Trophoblast cell (in vitro differentiated cells and primary cell): ENCODE data around the gene ARHGAP25.
A peak's percentile ranks its signal among the peaks of the same experiment; 100 is the strongest.

Experiments
- DNase-seq, 2 donors: peaks; one replicate each; pipeline ENCODE4 v3.0.0-alpha.2; 2016
- H2AFZ ChIP-seq: 2 replicates; pipeline ENCODE4 v1.6.1; 2013; ENCODE audit warnings: low read length, moderate library complexity, mild to moderate bottlenecking; ENCODE audit not compliant: insufficient read depth, poor library complexity
- H2AK5ac ChIP-seq: 2 replicates; pipeline ENCODE4 v1.6.1; 2013; ENCODE audit warnings: mild to moderate bottlenecking, low read length
- H2BK120ac ChIP-seq: 2 replicates; pipeline ENCODE4 v1.6.1; 2013; ENCODE audit warnings: low read length, mild to moderate bottlenecking, moderate library complexity; ENCODE audit not compliant: insufficient read depth, poor library complexity
- H2BK12ac ChIP-seq: 2 replicates; pipeline ENCODE4 v1.6.1; 2013; ENCODE audit warnings: mild to moderate bottlenecking, low read length, moderate library complexity
- H2BK5ac ChIP-seq: 2 replicates; pipeline ENCODE4 v1.6.1; 2013; ENCODE audit warnings: low read length, low read depth, moderate library complexity, mild to moderate bottlenecking; ENCODE audit not compliant: poor library complexity
- H3K14ac ChIP-seq: 2 replicates; pipeline ENCODE4 v1.6.1; 2013; ENCODE audit warnings: mild to moderate bottlenecking, low read length
- H3K18ac ChIP-seq: 2 replicates; pipeline ENCODE4 v1.6.1; 2013; ENCODE audit warnings: mild to moderate bottlenecking, low read length
- H3K23ac ChIP-seq: 2 replicates; pipeline ENCODE4 v1.6.1; 2013; ENCODE audit warnings: low read length
- H3K27ac ChIP-seq: 2 replicates; pipeline ENCODE4 v1.5.1; 2013; ENCODE audit warnings: low read depth, mild to moderate bottlenecking, inconsistent platforms, low read length, moderate library complexity
- H3K27me3 ChIP-seq: 2 replicates; pipeline ENCODE4 v1.6.1; 2013; ENCODE audit warnings: inconsistent platforms, mild to moderate bottlenecking, low read length, moderate library complexity; ENCODE audit not compliant: insufficient read depth
- H3K36me3 ChIP-seq, 2 experiments: 1 replicate in 1 of 2; 2 replicates in 1 of 2; pipeline ENCODE4 v1.6.1; 2013; ENCODE audit warnings: low read length in 2 of 2, mild to moderate bottlenecking in 2 of 2, moderate library complexity in 1 of 2; ENCODE audit not compliant: insufficient read depth in 2 of 2, control insufficient read depth in 1 of 2
- H3K4ac ChIP-seq: 2 replicates; pipeline ENCODE4 v1.6.1; 2013; ENCODE audit warnings: low read depth, mild to moderate bottlenecking, low read length, moderate library complexity
- H3K4me1 ChIP-seq, 2 experiments: 1 replicate in 1 of 2; 2 replicates in 1 of 2; pipeline ENCODE4 v1.6.1; 2013; ENCODE audit warnings: low read length in 2 of 2, mild to moderate bottlenecking in 2 of 2, moderate library complexity in 1 of 2; ENCODE audit not compliant: insufficient read depth in 2 of 2, control insufficient read depth in 1 of 2
- H3K4me2 ChIP-seq: 2 replicates; pipeline ENCODE4 v1.6.1; 2013; ENCODE audit warnings: inconsistent platforms, mild to moderate bottlenecking, low read length, moderate library complexity
- H3K4me3 ChIP-seq: 2 replicates; pipeline ENCODE4 v1.5.1; 2013; ENCODE audit warnings: mild to moderate bottlenecking, low read depth, low read length, inconsistent platforms
- H3K79me1 ChIP-seq: one replicate; pipeline ENCODE4 v1.6.1; 2013; ENCODE audit warnings: low read length
- H3K79me2 ChIP-seq: 2 replicates; pipeline ENCODE4 v1.6.1; 2013; ENCODE audit warnings: low read length, mild to moderate bottlenecking; ENCODE audit not compliant: control insufficient read depth, insufficient read depth, poor library complexity
- H3K9ac ChIP-seq: 2 replicates; pipeline ENCODE4 v1.6.1; 2013; ENCODE audit warnings: mild to moderate bottlenecking, low read length
- H3K9me3 ChIP-seq: 2 replicates; pipeline ENCODE4 v1.6.1; 2013; ENCODE audit warnings: low read depth, mild to moderate bottlenecking, control low read depth, inconsistent platforms, low read length; ENCODE audit not compliant: insufficient read depth
- H4K12ac ChIP-seq: 2 replicates; pipeline ENCODE4 v1.6.1; 2013; ENCODE audit warnings: low read depth, mild to moderate bottlenecking, low read length, moderate library complexity
- H4K8ac ChIP-seq: 2 replicates; pipeline ENCODE4 v1.6.1; 2013; ENCODE audit warnings: low read depth, mild to moderate bottlenecking, low read length, moderate library complexity
- H4K91ac ChIP-seq: one replicate; pipeline ENCODE4 v1.6.1; 2013; ENCODE audit warnings: low read depth, mild to moderate bottlenecking, low read length, moderate library complexity
- WGBS: extraction: QIAGEN DNeasy Blood & Tissue Kit; methylation state at CpG from one replicate; pipeline ENCODE4 v1.1.7; 2013; ENCODE audit warnings: missing lambda C conversion rate; ENCODE audit not compliant: insufficient read length, insufficient coverage; ENCODE audit errors: extremely low coverage; 5-methylcytosine and 5-hydroxymethylcytosine counted together

The ARHGAP25 gene

DNA sequence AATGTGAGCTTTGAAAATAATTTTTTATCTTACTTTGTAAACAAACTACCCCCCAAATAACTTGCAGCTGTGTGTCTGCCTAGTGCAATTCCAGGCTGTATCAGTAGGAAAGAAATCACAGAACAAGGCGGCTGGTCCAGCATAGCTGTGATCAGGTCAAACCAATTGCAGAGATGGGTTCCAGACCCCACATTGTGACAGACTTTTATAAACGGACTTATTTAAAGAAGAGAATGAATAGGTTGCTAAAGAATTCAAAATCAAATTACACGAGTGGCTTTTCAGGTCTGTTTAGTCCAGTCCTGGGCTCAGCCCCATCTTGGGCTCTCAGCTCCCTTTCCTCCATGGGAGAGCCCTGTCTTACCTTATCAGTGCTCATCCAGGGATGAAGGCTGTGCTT, 125.5 kb downstream of the ARHGAP25 start:
- no peaks in the 10 kb centered on the region for H3K36me3 ChIP-seq
- H3K18ac ChIP-seq, result no peak overlapping the region
- no peak for DNase-seq
- no peak overlapping the region for H2BK5ac ChIP-seq
- no peak overlapping the region for H2BK12ac ChIP-seq
- H3K27ac ChIP-seq, result no peak overlapping the region
- no CpG with 5 or more reads among the region's 3 CpGs for WGBS
- H3K4me3 ChIP-seq, result no peak overlapping the region
- H3K9ac ChIP-seq, result no peak overlapping the region
- no peak overlapping the region for H4K91ac ChIP-seq
- no peak overlapping the region for H2BK120ac ChIP-seq
- H3K79me1 ChIP-seq, result no peaks in the 10 kb centered on the region
- no peak overlapping the region for H3K4ac ChIP-seq
- H4K12ac ChIP-seq, result no peak overlapping the region
- peaks cover 0 to 4% of the 10 kb centered on the region in 2 experiments for H3K4me1 ChIP-seq
- no peaks in the 10 kb centered on the region for H3K27me3 ChIP-seq
- no peak overlapping the region for H2AK5ac ChIP-seq
- no peaks in the 10 kb centered on the region for H3K79me2 ChIP-seq
- H4K8ac ChIP-seq, result no peak overlapping the region
- H3K23ac ChIP-seq, result no peak overlapping the region
- H3K9me3 ChIP-seq, result no peaks in the 10 kb centered on the region
- H3K14ac ChIP-seq, result no peak overlapping the region
- H3K4me2 ChIP-seq, result no peak overlapping the region
- no peak overlapping the region for H2AFZ ChIP-seq

DNA sequence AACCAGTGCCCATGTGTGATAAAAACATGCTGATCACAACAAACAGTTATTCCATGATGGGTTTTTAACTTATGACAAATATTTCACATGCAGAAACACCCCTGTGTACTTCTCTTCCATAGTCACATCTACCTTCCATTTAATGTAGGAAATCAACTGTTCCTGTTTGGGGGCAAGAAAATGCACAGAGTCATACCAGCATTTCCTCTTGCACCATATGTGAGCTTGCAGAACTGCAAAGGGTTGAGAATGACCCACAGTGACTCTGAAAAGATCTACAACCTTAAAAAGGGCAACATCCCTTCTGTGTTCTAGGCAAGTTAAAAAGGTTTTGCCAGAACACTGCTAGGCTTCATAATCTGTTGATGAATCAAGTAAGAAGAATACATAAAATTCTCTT, 126.7 kb downstream of the ARHGAP25 start:
- H3K4me1 ChIP-seq, result peaks cover 0 to 4% of the 10 kb centered on the region in 2 experiments
- no peak overlapping the region for H2BK12ac ChIP-seq
- no peak overlapping the region for H3K18ac ChIP-seq
- H3K4me2 ChIP-seq, result no peak overlapping the region
- no peak overlapping the region for H3K4ac ChIP-seq
- no peak overlapping the region for H3K23ac ChIP-seq
- H2AFZ ChIP-seq, result no peak overlapping the region
- no peaks in the 10 kb centered on the region for H3K36me3 ChIP-seq
- no peak overlapping the region for H3K9ac ChIP-seq
- H3K27ac ChIP-seq, result no peak overlapping the region
- H2BK120ac ChIP-seq, result no peak overlapping the region
- H4K8ac ChIP-seq, result no peak overlapping the region
- H3K14ac ChIP-seq, result no peak overlapping the region
- no peak overlapping the region for H2BK5ac ChIP-seq
- DNase-seq, result peak in 1 of 2 donors; percentile 9
- H3K4me3 ChIP-seq, result no peak overlapping the region
- H3K79me2 ChIP-seq, result no peaks in the 10 kb centered on the region
- no peaks in the 10 kb centered on the region for H3K9me3 ChIP-seq
- no peak overlapping the region for H2AK5ac ChIP-seq
- H4K12ac ChIP-seq, result no peak overlapping the region
- H3K79me1 ChIP-seq, result no peaks in the 10 kb centered on the region
- no peak overlapping the region for H4K91ac ChIP-seq
- no peaks in the 10 kb centered on the region for H3K27me3 ChIP-seq

DNA sequence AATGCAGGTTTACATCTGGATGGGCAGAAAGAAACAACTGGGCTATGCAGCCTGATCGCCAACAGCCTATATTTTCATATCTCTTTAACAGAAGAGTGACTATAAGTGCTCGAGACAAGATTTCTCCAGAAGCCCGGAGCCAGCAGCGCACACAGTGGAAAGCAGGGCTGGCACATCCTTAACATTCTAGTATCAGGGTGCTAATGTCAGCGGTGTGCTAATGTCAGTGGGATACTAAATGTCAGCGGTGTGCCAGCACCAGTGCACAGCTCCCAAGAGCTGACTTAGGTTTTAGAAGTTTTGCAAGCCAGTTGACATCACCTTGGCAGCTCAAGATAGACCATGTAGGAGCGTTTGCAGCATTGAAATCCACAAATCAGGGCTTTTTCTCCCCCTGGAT, 128.3 kb downstream of the ARHGAP25 start:
- H3K23ac ChIP-seq, result no peak overlapping the region
- no peak overlapping the region for H3K4ac ChIP-seq
- H3K36me3 ChIP-seq, result no peaks in the 10 kb centered on the region
- no peak overlapping the region for H2AFZ ChIP-seq
- no peak for DNase-seq
- no peak overlapping the region for H2BK12ac ChIP-seq
- H3K79me1 ChIP-seq, result no peaks in the 10 kb centered on the region
- no peak overlapping the region for H3K14ac ChIP-seq
- no peak overlapping the region for H4K12ac ChIP-seq
- no peak overlapping the region for H3K4me3 ChIP-seq
- WGBS, result no CpG with 5 or more reads among the region's 7 CpGs
- no peak overlapping the region for H2BK120ac ChIP-seq
- H4K8ac ChIP-seq, result no peak overlapping the region
- no peak overlapping the region for H3K4me2 ChIP-seq
- no peak overlapping the region for H3K9ac ChIP-seq
- no peaks in the 10 kb centered on the region for H3K27me3 ChIP-seq
- H3K9me3 ChIP-seq, result no peaks in the 10 kb centered on the region
- H3K27ac ChIP-seq, result no peak overlapping the region
- H3K18ac ChIP-seq, result no peak overlapping the region
- no peak overlapping the region for H2BK5ac ChIP-seq
- no peak overlapping the region for H2AK5ac ChIP-seq
- peaks cover 0 to 4% of the 10 kb centered on the region in 2 experiments for H3K4me1 ChIP-seq
- no peaks in the 10 kb centered on the region for H3K79me2 ChIP-seq
- no peak overlapping the region for H4K91ac ChIP-seq

DNA sequence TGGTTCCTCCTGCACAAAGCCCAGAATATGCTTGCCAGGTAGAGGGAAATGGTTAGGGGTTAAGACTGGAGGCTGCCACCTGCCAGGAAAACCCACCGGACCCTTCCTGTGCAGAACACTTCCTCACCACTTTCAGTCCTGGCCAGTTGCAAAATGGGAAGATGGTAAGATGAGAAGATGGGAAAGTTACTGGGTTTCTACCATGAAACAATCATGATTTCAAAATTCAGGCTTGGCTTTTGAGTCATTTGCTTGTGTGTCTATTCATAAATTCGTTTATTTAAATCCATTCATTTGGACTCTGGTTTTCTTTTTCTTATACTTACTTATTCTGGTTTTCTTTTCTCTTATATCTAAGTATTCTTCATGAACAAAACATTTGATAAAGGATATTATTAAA, 129.4 kb downstream of the ARHGAP25 start:
- DNase-seq, result no peak
- no peaks in the 10 kb centered on the region for H3K9me3 ChIP-seq
- H4K8ac ChIP-seq, result no peak overlapping the region
- no peak overlapping the region for H3K4me3 ChIP-seq
- H4K91ac ChIP-seq, result no peak overlapping the region
- H3K36me3 ChIP-seq, result no peaks in the 10 kb centered on the region
- H3K23ac ChIP-seq, result no peak overlapping the region
- H2BK12ac ChIP-seq, result no peak overlapping the region
- no peak overlapping the region for H4K12ac ChIP-seq
- H3K79me2 ChIP-seq, result no peaks in the 10 kb centered on the region
- H3K79me1 ChIP-seq, result no peaks in the 10 kb centered on the region
- H3K27me3 ChIP-seq, result no peaks in the 10 kb centered on the region
- H3K18ac ChIP-seq, result no peak overlapping the region
- no peak overlapping the region for H2AK5ac ChIP-seq
- H3K4me2 ChIP-seq, result no peak overlapping the region
- H2BK5ac ChIP-seq, result no peak overlapping the region
- H3K27ac ChIP-seq, result no peak overlapping the region
- H3K4ac ChIP-seq, result no peak overlapping the region
- no CpG with 5 or more reads among the region's 2 CpGs for WGBS
- H2BK120ac ChIP-seq, result no peak overlapping the region
- H3K9ac ChIP-seq, result no peak overlapping the region
- H3K4me1 ChIP-seq, result peaks cover 0 to 4% of the 10 kb centered on the region in 2 experiments
- H3K14ac ChIP-seq, result no peak overlapping the region
- H2AFZ ChIP-seq, result no peak overlapping the region

DNA sequence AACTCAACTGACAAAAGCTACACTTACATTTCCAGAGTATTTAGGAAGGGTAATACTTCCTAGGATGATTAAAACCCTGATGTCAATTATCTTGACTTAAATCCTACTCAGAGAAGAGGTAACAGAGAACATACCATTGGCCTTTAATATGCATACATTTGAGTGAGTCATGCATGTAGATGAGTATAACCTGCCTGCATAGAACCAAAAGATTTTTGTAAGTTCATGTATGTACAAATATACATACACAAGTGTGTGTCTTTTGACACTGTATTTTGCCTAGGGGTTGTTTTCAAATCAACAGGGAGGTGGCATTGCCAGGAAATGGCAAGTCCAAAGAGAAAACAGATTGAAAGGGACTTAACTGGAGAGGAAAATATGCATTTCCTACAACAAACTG, 130.5 kb downstream of the ARHGAP25 start:
- H4K12ac ChIP-seq, result no peak overlapping the region
- no peak overlapping the region for H2AFZ ChIP-seq
- H3K18ac ChIP-seq, result no peak overlapping the region
- peaks cover 0 to 4% of the 10 kb centered on the region in 2 experiments for H3K4me1 ChIP-seq
- H3K9me3 ChIP-seq, result no peaks in the 10 kb centered on the region
- no peak overlapping the region for H2BK120ac ChIP-seq
- no peak overlapping the region for H4K8ac ChIP-seq
- H3K4me3 ChIP-seq, result no peak overlapping the region
- H3K23ac ChIP-seq, result no peak overlapping the region
- DNase-seq, result no peak
- H3K36me3 ChIP-seq, result no peaks in the 10 kb centered on the region
- H4K91ac ChIP-seq, result no peak overlapping the region
- H3K9ac ChIP-seq, result no peak overlapping the region
- H3K27me3 ChIP-seq, result no peaks in the 10 kb centered on the region
- no peak overlapping the region for H2AK5ac ChIP-seq
- H3K79me1 ChIP-seq, result no peaks in the 10 kb centered on the region
- H3K4ac ChIP-seq, result no peak overlapping the region
- H3K4me2 ChIP-seq, result no peak overlapping the region
- no peak overlapping the region for H3K14ac ChIP-seq
- H3K27ac ChIP-seq, result no peak overlapping the region
- H2BK5ac ChIP-seq, result no peak overlapping the region
- no peak overlapping the region for H2BK12ac ChIP-seq
- H3K79me2 ChIP-seq, result no peaks in the 10 kb centered on the region
